Neural crest cell (in vitro differentiated cells): ENCODE measurements around the gene HDAC9. TPM values are rescaled to one million over a fixed set of nuclear protein-coding genes. Genes with fewer than 3 reads are reported as not detected.

ENCODE experiments used
- DNase-seq: peaks from one replicate; pipeline ENCODE4 v3.0.0; 2021; ENCODE audit warnings: low read depth, mixed read lengths, low spot score
- H3K27ac Mint-ChIP-seq: one replicate; pipeline ENCODE4 v1.8.0; 2021; ENCODE audit warnings: mild to moderate bottlenecking, mixed read lengths; ENCODE audit not compliant: unreplicated experiment
- H3K27me3 Mint-ChIP-seq: 2 replicates; pipeline ENCODE4 v1.8.0; 2021; ENCODE audit warnings: low read depth, mild to moderate bottlenecking, mixed read lengths
- H3K36me3 Mint-ChIP-seq: 2 replicates; pipeline ENCODE4 v1.8.0; 2021; ENCODE audit warnings: low read depth, mild to moderate bottlenecking, mixed read lengths
- H3K4me1 Mint-ChIP-seq: 2 replicates; pipeline ENCODE4 v1.8.0; 2021; ENCODE audit warnings: mixed read lengths
- H3K4me3 Mint-ChIP-seq: one replicate; pipeline ENCODE4 v1.8.0; 2021; ENCODE audit warnings: mild to moderate bottlenecking, mixed read lengths
- H3K9me3 Mint-ChIP-seq: 2 replicates; pipeline ENCODE4 v1.8.0; 2021; ENCODE audit warnings: mixed read lengths
- CTCF ChIP-seq: fragments of 200-600 bp; sonication (generic); conservative IDR thresholded peaks from 2 replicates; pipeline ENCODE4 v1.5.0; 2021; ENCODE audit warnings: antibody characterized with exemption, mild to moderate bottlenecking
- total RNA-seq: library from RNA; stranded (reverse); gene quantifications from 2 replicates; pipeline ENCODE4 v1.2.1, GENCODE V29; 2021

HDAC9 gene
- total RNA-seq, 1 donor from 2014 or later, result 32.3 TPM

GRCh38 chr7:18753972-18754610, 258.5 kb downstream of the HDAC9 start:
- Mint-ChIP-seq H3K4me3 (no peak overlapping the region), H3K27me3 (no peaks in the 10 kb centered on the region), H3K27ac (no peak overlapping the region), H3K36me3 (peaks cover 4% of the 10 kb centered on the region), H3K9me3 (no peaks in the 10 kb centered on the region), H3K4me1 (peaks cover 4% of the 10 kb centered on the region)
- TF ChIP-seq CTCF, result no peak
- no peak for DNase-seq

GRCh38 chr7:18754766-18755165, 259.2 kb downstream of the HDAC9 start:
- Mint-ChIP-seq H3K9me3 (no peaks in the 10 kb centered on the region), H3K27me3 (no peaks in the 10 kb centered on the region), H3K36me3 (peaks cover 4% of the 10 kb centered on the region), H3K4me1 (peaks cover 4% of the 10 kb centered on the region), H3K27ac (no peak overlapping the region), H3K4me3 (no peak overlapping the region)
- no peak for DNase-seq
- TF ChIP-seq CTCF, result no peak

GRCh38 chr7:18755793-18756192, 260.2 kb downstream of the HDAC9 start:
- H3K4me3 Mint-ChIP-seq, result no peak overlapping the region
- peaks cover 4% of the 10 kb centered on the region for H3K36me3 Mint-ChIP-seq
- H3K27ac Mint-ChIP-seq, result no peak overlapping the region
- DNase-seq, result no peak
- no peak for TF ChIP-seq CTCF
- no peaks in the 10 kb centered on the region for H3K9me3 Mint-ChIP-seq
- no peaks in the 10 kb centered on the region for H3K27me3 Mint-ChIP-seq
- peaks cover 4% of the 10 kb centered on the region for H3K4me1 Mint-ChIP-seq

GRCh38 chr7:18756378-18757050, 261.0 kb downstream of the HDAC9 start:
- Mint-ChIP-seq H3K27me3 (no peaks in the 10 kb centered on the region), H3K9me3 (no peaks in the 10 kb centered on the region), H3K4me1 (peaks cover 4% of the 10 kb centered on the region), H3K36me3 (peaks cover 4% of the 10 kb centered on the region), H3K4me3 (no peak overlapping the region), H3K27ac (no peak overlapping the region)
- TF ChIP-seq CTCF, result no peak
- no peak for DNase-seq

GRCh38 chr7:18760046-18760445, 264.5 kb downstream of the HDAC9 start:
- no peak overlapping the region for H3K4me3 Mint-ChIP-seq
- H3K36me3 Mint-ChIP-seq, result no peaks in the 10 kb centered on the region

More at GRCh38 chr7:18760046-18760445, 264.5 kb downstream of the HDAC9 start:
- DNase-seq, result no peak
- Mint-ChIP-seq H3K9me3 (no peaks in the 10 kb centered on the region), H3K27me3 (no peaks in the 10 kb centered on the region), H3K4me1 (no peaks in the 10 kb centered on the region), H3K27ac (no peak overlapping the region)
- TF ChIP-seq CTCF, result no peak
